Heart right ventricle (tissue), 16 donors: ENCODE results near the gene MSL3. TPM values are rescaled to one million over a fixed set of nuclear protein-coding genes. Genes with fewer than 3 reads are reported as not detected.

Experiments
- ATAC-seq, 8 donors: fragments of 200-7000 bp; cut with Tn5 transposase; one replicate each; pipeline ENCODE4 v1.9.1; 2020; ENCODE audit warnings: mild to moderate bottlenecking in 8 of 8, moderate library complexity in 8 of 8, moderate number of reproducible peaks in 1 of 8
- DNase-seq, 2 donors: peaks; one replicate each; pipeline ENCODE4 v3.0.0-alpha.2; 2020
- H3K27ac ChIP-seq, 10 donors: fragments of 200-600 bp; sonication (generic) in 2 of 10; one replicate each; pipeline versions ENCODE4 v1.5.0 to v1.8.0; 2020 to 2022; ENCODE audit warnings: mild to moderate bottlenecking in 3 of 10
- H3K27me3 ChIP-seq, 7 donors: fragments of 200-600 bp; one replicate each; pipeline ENCODE4 v1.8.0; 2021 to 2022; ENCODE audit warnings: mild to moderate bottlenecking in 2 of 7
- H3K36me3 ChIP-seq, 9 donors: fragments of 200-600 bp; sonication (generic) in 1 of 9; one replicate each; pipeline versions ENCODE4 v1.5.0 to v1.8.0; 2020 to 2022; ENCODE audit warnings: mild to moderate bottlenecking in 2 of 9
- H3K4me1 ChIP-seq, 9 donors: fragments of 200-600 bp; sonication (generic) in 1 of 9; one replicate each; pipeline versions ENCODE4 v1.5.0 to v1.8.0; 2020 to 2022; ENCODE audit warnings: mild to moderate bottlenecking in 4 of 9
- H3K4me3 ChIP-seq, 10 donors: fragments of 200-600 bp; sonication (generic) in 2 of 10; one replicate each; pipeline versions ENCODE4 v1.5.0 to v1.8.0; 2020 to 2022; ENCODE audit warnings: mild to moderate bottlenecking in 7 of 10, moderate library complexity in 2 of 10
- H3K9me3 ChIP-seq, 11 donors: fragments of 200-600 bp in 10 of 11; sonication (generic) in 2 of 11; one replicate each; pipeline versions ENCODE4 v1.5.0 to v1.8.0; 2013 to 2022; ENCODE audit warnings: mild to moderate bottlenecking in 2 of 11, control low read depth in 1 of 11, moderate library complexity in 1 of 11
- CTCF ChIP-seq, 9 donors: fragments of 200-600 bp; sonication (generic) in 2 of 9; IDR thresholded peaks; one replicate each; pipeline versions ENCODE4 v1.5.0 to v1.8.0; 2021 to 2022; ENCODE audit warnings: antibody characterized with exemption in 9 of 9, mild to moderate bottlenecking in 5 of 9, moderate library complexity in 1 of 9
- WGBS, 2 donors: extraction: QIAGEN DNeasy Blood & Tissue Kit; methylation state at CpG; one replicate each; pipeline ENCODE4 v1.1.7; 2013; ENCODE audit warnings: inconsistent platforms in 1 of 2; 5-methylcytosine and 5-hydroxymethylcytosine counted together
- intact Hi-C, 10 donors: fragments of 100-400 bp; cut with DNase I; formaldehyde crosslinking; loops; one replicate each; pipeline versions ENCODE4 v1.11.1 to v1.14.2; 2022
- polyA plus RNA-seq, 2 donors: library from polyadenylated mRNA; stranded (reverse); fragments of 200-250 nt; gene quantifications; one replicate each; pipeline ENCODE4 v1.2.3, GENCODE V29; 2013
- total RNA-seq, 10 donors: library from RNA; stranded (reverse); fragmentation: NEBNext Ultra II Directional in 3 of 10; extraction: Animal tissue kit (Norgen Biotek cat#: 25700) in 3 of 10; gene quantifications; one replicate each; pipeline versions ENCODE4 v1.2.1 to v1.2.4, GENCODE V29; 2021 to 2023
- donor health status: Arrhythmogenic right ventricular cardiomyopathy.
- donor health status: ischemic (EF 13 %, LVEDD 7.1; RV severe dilation, severe dysfunction).
- donor health status: healthy with polysubstance abuse.
- donor health status: DM: no; HTN: yes; CAD: no.
- donor health status: DM: no; HTN: no; CAD: no.
- donor health status: ischemic (EF 25% LVEDD 6.9; RV normal size, moderate dysfunction).
- donor health status: ischemic (EF 25% LVEDD 5.7; RV mildly dilated, moderate dysfunction).
- donor health status: healthy.
- donor health status: DM: yes; HTN: yes; CAD: no.
- donor health status: Ischemic cardiomyopathy.
- donor health status: ischemic (EF 35%, LVEDD 5.7; RV mildly dilated, moderate dysfunction).
- donor health status: nonischemic (EF 11% LVEDD 7.7; RV severe dilation, severe dysfunction).
- donor health status: DM: yes; HTN: yes; CAD: no.
- donor health status: PGD.
- donor health status: ischemic (EF 29% LVEDD 5.4; RV normal size, mild dysfunction).
- donor health status: nonischemic (EF 23%, LVEDD 6.1; RV moderate dilation, normal function).

MSL3 gene
- total and polyA plus RNA-seq, 12 donors: 7.7 to 24.1 (median 12.2) TPM

- TF ChIP-seq CTCF (IDR thresholded peaks at IDR 0.05): no peak
Observed at GRCh38 chrX:11786862-11787261, 28.8 kb downstream of the MSL3 start.

GRCh38 chrX:11787564-11787963 is 29.5 kb downstream of the MSL3 start:
- no peak overlapping the region for H3K27ac ChIP-seq
- peak overlapping the region in 6 of 10 donors; percentile 18 to 39 (median 28) for H3K4me3 ChIP-seq
- H3K4me1 ChIP-seq: peaks cover 0 to 4% (median 0%) of the 10 kb centered on the region in 9 donors
- ATAC-seq (peak in 4 of 8 donors; percentile 27 to 55 (median 51)), DNase-seq (peak; percentile 41 to 52)
- TF ChIP-seq CTCF (IDR thresholded peaks at IDR 0.05): peak in 8 of 9 donors; percentile 17 to 67 (median 55)
- H3K9me3 ChIP-seq: no peaks in the 10 kb centered on the region
- intact Hi-C loops: no loop called here
- peaks cover 0 to 6% (median 0%) of the 10 kb centered on the region in 7 donors for H3K27me3 ChIP-seq
- 13 to 26% methylated on average over 18 of the region's 18 CpGs for WGBS, 2 donors
- no peaks in the 10 kb centered on the region for H3K36me3 ChIP-seq

More at GRCh38 chrX:11786862-11787261, 28.8 kb downstream of the MSL3 start:
- Histone ChIP-seq H3K9me3 (no peaks in the 10 kb centered on the region), H3K27ac (no peak overlapping the region), H3K4me1 (peaks cover 0 to 4% (median 0%) of the 10 kb centered on the region in 9 donors), H3K36me3 (no peaks in the 10 kb centered on the region), H3K27me3 (peaks cover 0 to 6% (median 0%) of the 10 kb centered on the region in 7 donors), H3K4me3 (peak overlapping the region in 3 of 10 donors; percentile 18 to 39 (median 34))
- ATAC-seq: no peak
- intact Hi-C loops: no loop called here
- no peak for DNase-seq
- 62 to 77% methylated on average over 5 of the region's 5 CpGs for WGBS, 2 donors

- Histone ChIP-seq H3K4me3 (no peak overlapping the region), H3K9me3 (no peaks in the 10 kb centered on the region), H3K36me3 (no peaks in the 10 kb centered on the region), H3K4me1 (peaks cover 0 to 4% (median 0%) of the 10 kb centered on the region in 9 donors), H3K27me3 (peaks cover 0 to 12% (median 0%) of the 10 kb centered on the region in 7 donors), H3K27ac (no peak overlapping the region)
- DNase-seq (no peak), ATAC-seq (no peak)
- intact Hi-C loops: no loop called here
- 84 to 93% methylated on average over 1 of the region's 1 CpG for WGBS, 2 donors
- TF ChIP-seq CTCF (IDR thresholded peaks at IDR 0.05): no peak
Observed at GRCh38 chrX:11789809-11790208, 31.8 kb downstream of the MSL3 start.

GRCh38 chrX:11791090-11791489 is 33.1 kb downstream of the MSL3 start:
- DNase-seq (no peak), ATAC-seq (no peak)
- intact Hi-C loops: no loop called here
- no peak for TF ChIP-seq CTCF (IDR thresholded peaks at IDR 0.05)
- H3K4me3 ChIP-seq: no peak overlapping the region
- H3K27me3 ChIP-seq: peaks cover 0 to 13% (median 0%) of the 10 kb centered on the region in 7 donors
- peaks cover 0 to 4% (median 0%) of the 10 kb centered on the region in 9 donors for H3K4me1 ChIP-seq
- H3K36me3 ChIP-seq: no peaks in the 10 kb centered on the region
- H3K27ac ChIP-seq: no peak overlapping the region
- no peaks in the 10 kb centered on the region for H3K9me3 ChIP-seq
